Keratinocyte (primary cell): ENCODE results near the gene GPR37.

Source experiments
- EZH2 ChIP-seq: IDR thresholded peaks from one replicate; pipeline ENCODE4 v1.6.1; 2012; ENCODE audit warnings: inconsistent platforms, mild to moderate bottlenecking, low read length, moderate library complexity
- TF ChIP-seq, protein P1 (sequence below), 3 experiments: IDR thresholded peaks in 1 of 3; conservative IDR thresholded peaks in 1 of 3; optimal IDR thresholded peaks in 1 of 3; 2 replicates in 2 of 3; 3 replicates in 1 of 3; pipeline versions ENCODE3 to v1.5.1; 2011; ENCODE audit warnings: low read length in 3 of 3, mild to moderate bottlenecking in 3 of 3, moderate library complexity in 2 of 3, control low read depth in 1 of 3, inconsistent platforms in 1 of 3; ENCODE audit not compliant: insufficient read depth in 2 of 3; ENCODE audit errors: extremely low read depth in 1 of 3

DNA sequence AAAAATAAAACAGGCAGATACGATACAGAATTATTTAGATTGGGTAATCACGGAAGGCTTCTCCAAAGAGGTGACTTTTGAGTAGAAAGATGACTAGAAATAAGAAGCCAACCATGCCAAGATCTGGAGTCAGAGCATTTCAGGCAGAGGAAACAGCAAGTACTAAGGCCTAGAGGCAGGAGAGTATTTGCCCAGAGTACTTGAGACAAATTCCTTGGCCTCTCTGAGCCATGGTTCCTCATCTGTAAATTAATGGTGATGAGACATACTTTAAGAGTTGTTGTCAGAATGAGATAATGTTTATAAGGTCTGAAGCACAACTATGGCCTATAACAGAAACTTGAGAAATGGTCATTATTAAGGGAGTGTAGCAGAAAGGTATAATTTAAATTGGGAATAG lies 15.8 kb upstream of the GPR37 start:
- TF ChIP-seq, protein P1, sequence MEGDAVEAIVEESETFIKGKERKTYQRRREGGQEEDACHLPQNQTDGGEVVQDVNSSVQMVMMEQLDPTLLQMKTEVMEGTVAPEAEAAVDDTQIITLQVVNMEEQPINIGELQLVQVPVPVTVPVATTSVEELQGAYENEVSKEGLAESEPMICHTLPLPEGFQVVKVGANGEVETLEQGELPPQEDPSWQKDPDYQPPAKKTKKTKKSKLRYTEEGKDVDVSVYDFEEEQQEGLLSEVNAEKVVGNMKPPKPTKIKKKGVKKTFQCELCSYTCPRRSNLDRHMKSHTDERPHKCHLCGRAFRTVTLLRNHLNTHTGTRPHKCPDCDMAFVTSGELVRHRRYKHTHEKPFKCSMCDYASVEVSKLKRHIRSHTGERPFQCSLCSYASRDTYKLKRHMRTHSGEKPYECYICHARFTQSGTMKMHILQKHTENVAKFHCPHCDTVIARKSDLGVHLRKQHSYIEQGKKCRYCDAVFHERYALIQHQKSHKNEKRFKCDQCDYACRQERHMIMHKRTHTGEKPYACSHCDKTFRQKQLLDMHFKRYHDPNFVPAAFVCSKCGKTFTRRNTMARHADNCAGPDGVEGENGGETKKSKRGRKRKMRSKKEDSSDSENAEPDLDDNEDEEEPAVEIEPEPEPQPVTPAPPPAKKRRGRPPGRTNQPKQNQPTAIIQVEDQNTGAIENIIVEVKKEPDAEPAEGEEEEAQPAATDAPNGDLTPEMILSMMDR (optimal IDR thresholded peaks at IDR 0.05 in 1 of 3, IDR thresholded peaks at IDR 0.05 in 1 of 3, conservative IDR thresholded peaks at IDR 0.05 in 1 of 3; ENCODE audit: extremely low read depth in 1 of 3, insufficient read depth in 2 of 3, low read length in 3 of 3): no peak
- no peak for TF ChIP-seq EZH2
